Endothelial cell (in vitro differentiated cells): ENCODE measurements around the gene TMBIM1. TPM values are rescaled to one million over a fixed set of nuclear protein-coding genes. Genes with fewer than 3 reads are reported as not detected.

Experiments used
- DNase-seq: peaks from one replicate; pipeline ENCODE4 v3.0.0; 2021; ENCODE audit warnings: low spot score
- H3K27ac Mint-ChIP-seq: one replicate; pipeline ENCODE4 v1.8.0; 2021; ENCODE audit warnings: mixed read lengths, inconsistent platforms; ENCODE audit not compliant: unreplicated experiment
- H3K27me3 Mint-ChIP-seq: one replicate; pipeline ENCODE4 v1.8.0; 2021; ENCODE audit warnings: mild to moderate bottlenecking, moderate library complexity, mixed read lengths, inconsistent platforms; ENCODE audit not compliant: unreplicated experiment
- H3K36me3 Mint-ChIP-seq: one replicate; pipeline ENCODE4 v1.8.0; 2021; ENCODE audit warnings: mild to moderate bottlenecking, low read depth, mixed read lengths, inconsistent platforms; ENCODE audit not compliant: unreplicated experiment
- H3K4me1 Mint-ChIP-seq: one replicate; pipeline ENCODE4 v1.8.0; 2021; ENCODE audit warnings: mild to moderate bottlenecking, mixed read lengths, inconsistent platforms; ENCODE audit not compliant: unreplicated experiment
- H3K4me3 Mint-ChIP-seq: one replicate; pipeline ENCODE4 v1.8.0; 2021; ENCODE audit warnings: mild to moderate bottlenecking, mixed read lengths, inconsistent platforms; ENCODE audit not compliant: unreplicated experiment
- H3K9me3 Mint-ChIP-seq: one replicate; pipeline ENCODE4 v1.8.0; 2021; ENCODE audit warnings: mixed read lengths, inconsistent platforms; ENCODE audit not compliant: unreplicated experiment
- total RNA-seq: library from RNA; stranded (reverse); fragmentation: NEBNext Ultra II Directional; extraction: Animal tissue kit (Norgen Biotek cat#: 25700); gene quantifications from one replicate; pipeline ENCODE4 v1.2.1, GENCODE V29; 2021; ENCODE audit not compliant: unreplicated experiment
- TF ChIP-seq, protein P1 (sequence below): fragments of 200-600 bp; sonication (generic); IDR thresholded peaks from one replicate; pipeline ENCODE4 v1.5.0; 2021; ENCODE audit warnings: antibody characterized with exemption; ENCODE audit not compliant: unreplicated experiment

TMBIM1 gene
- total RNA-seq, 1 donor from 2014 or later = 78.5 TPM

DNA sequence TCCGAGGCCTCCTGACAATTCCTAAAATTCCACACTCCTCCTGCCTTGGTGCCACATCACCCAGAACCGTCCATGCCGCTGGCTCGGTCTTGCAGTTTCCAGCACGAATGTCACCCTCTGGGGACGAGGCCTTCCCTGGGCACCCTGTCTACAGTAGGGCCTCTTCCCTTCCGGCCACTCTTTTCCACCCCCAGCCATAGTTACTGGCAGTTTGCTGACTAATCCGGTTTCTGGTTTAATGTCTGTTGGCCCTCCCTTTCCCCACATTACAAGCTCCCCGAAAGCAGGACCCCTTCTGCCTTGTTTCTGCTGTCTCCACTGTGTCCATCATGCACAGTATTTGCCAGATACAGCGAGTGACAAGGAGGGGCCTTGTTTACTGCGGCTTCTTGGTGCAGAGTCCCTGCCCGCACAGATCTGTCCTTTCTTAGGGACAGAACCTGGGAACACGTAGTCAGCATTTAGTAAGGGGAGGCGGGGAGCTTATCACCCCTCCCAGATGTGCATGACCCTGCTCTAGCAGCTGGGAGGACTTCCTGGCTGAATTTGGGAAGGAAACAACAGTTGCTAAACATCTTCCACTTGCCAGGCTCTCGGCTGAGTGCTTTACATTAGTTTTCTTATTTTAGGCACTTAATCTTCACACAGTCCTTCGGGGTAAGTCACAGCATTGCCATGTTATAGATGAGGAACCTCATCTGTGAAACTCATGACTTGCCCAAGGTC is 40.8 kb upstream of the TMBIM1 start:
- peaks cover 3% of the 10 kb centered on the region for H3K36me3 Mint-ChIP-seq
- H3K27ac Mint-ChIP-seq = peak overlapping the region; percentile 83
- no peak for DNase-seq
- H3K9me3 Mint-ChIP-seq = no peaks in the 10 kb centered on the region
- H3K4me3 Mint-ChIP-seq = peak overlapping the region; percentile 50
- peaks cover 26% of the 10 kb centered on the region for H3K4me1 Mint-ChIP-seq
- peaks cover 5% of the 10 kb centered on the region for H3K27me3 Mint-ChIP-seq
- TF ChIP-seq, protein P1, sequence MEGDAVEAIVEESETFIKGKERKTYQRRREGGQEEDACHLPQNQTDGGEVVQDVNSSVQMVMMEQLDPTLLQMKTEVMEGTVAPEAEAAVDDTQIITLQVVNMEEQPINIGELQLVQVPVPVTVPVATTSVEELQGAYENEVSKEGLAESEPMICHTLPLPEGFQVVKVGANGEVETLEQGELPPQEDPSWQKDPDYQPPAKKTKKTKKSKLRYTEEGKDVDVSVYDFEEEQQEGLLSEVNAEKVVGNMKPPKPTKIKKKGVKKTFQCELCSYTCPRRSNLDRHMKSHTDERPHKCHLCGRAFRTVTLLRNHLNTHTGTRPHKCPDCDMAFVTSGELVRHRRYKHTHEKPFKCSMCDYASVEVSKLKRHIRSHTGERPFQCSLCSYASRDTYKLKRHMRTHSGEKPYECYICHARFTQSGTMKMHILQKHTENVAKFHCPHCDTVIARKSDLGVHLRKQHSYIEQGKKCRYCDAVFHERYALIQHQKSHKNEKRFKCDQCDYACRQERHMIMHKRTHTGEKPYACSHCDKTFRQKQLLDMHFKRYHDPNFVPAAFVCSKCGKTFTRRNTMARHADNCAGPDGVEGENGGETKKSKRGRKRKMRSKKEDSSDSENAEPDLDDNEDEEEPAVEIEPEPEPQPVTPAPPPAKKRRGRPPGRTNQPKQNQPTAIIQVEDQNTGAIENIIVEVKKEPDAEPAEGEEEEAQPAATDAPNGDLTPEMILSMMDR = no peak

DNA sequence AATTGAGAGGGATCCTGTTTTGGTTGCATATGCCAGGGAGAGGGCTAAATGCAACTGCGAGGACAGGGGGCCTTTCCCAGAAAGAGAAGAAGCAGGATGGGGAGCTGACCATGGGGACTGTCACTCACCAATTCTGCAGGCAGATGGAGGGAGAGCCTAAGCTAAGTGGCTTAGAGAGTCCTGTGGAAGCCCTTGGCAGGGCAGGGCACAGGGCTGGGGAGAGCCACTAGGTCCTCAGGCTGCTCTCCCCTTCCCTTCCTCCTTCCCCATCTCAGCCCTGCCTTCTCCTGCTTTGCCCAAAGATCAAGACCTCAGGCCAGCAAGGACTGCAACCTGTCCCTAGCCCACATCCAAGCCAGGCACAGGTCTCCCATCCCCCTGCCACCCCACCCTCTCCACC is 40.0 kb upstream of the TMBIM1 start:
- no peak for DNase-seq

GRCh38 chr2:218331745-218332144 is 39.4 kb upstream of the TMBIM1 start:
- Mint-ChIP-seq H3K4me1 (peaks cover 36% of the 10 kb centered on the region), H3K27ac (peak overlapping the region; percentile 57), H3K4me3 (peak overlapping the region; percentile 68), H3K36me3 (peaks cover 3% of the 10 kb centered on the region), H3K27me3 (peaks cover 6% of the 10 kb centered on the region), H3K9me3 (no peaks in the 10 kb centered on the region)
- TF ChIP-seq, protein P1 = no peak
- no peak for DNase-seq

More for the DNA sequence above, 40.0 kb upstream of the TMBIM1 start:
- Mint-ChIP-seq H3K36me3 (peaks cover 3% of the 10 kb centered on the region), H3K4me1 (peaks cover 33% of the 10 kb centered on the region), H3K27me3 (peaks cover 6% of the 10 kb centered on the region), H3K9me3 (no peaks in the 10 kb centered on the region), H3K27ac (peak overlapping the region; percentile 57), H3K4me3 (no peak overlapping the region)
- TF ChIP-seq, protein P1 = no peak

GRCh38 chr2:218329826-218330593 is 37.7 kb upstream of the TMBIM1 start:
- Mint-ChIP-seq H3K4me1 (peaks cover 49% of the 10 kb centered on the region), H3K36me3 (peaks cover 3% of the 10 kb centered on the region), H3K27ac (no peak overlapping the region)

More at GRCh38 chr2:218329826-218330593, 37.7 kb upstream of the TMBIM1 start:
- H3K27me3 Mint-ChIP-seq = peaks cover 10% of the 10 kb centered on the region
- no peak overlapping the region for H3K4me3 Mint-ChIP-seq
- TF ChIP-seq, protein P1 = no peak
- no peaks in the 10 kb centered on the region for H3K9me3 Mint-ChIP-seq
- no peak for DNase-seq
